ENCODE data around the gene CBR4.

GRCh38 chr4:169042608-169043007 lies 32.6 kb upstream of the CBR4 start:
- no peak for TF ChIP-seq CTCF (IDR thresholded peaks at IDR 0.05)
- TF ChIP-seq POLR2A (IDR thresholded peaks at IDR 0.05), result no peak
